Heart right ventricle (tissue), 16 donors: ENCODE measurements around the gene AVPR1B. TPM values are rescaled to one million over a fixed set of nuclear protein-coding genes. Genes with fewer than 3 reads are reported as not detected.

Source experiments
- ATAC-seq, 8 donors: fragments of 200-7000 bp; cut with Tn5 transposase; one replicate each; pipeline ENCODE4 v1.9.1; 2020; ENCODE audit warnings: mild to moderate bottlenecking in 8 of 8, moderate library complexity in 8 of 8, moderate number of reproducible peaks in 1 of 8
- DNase-seq, 2 donors: peaks; one replicate each; pipeline ENCODE4 v3.0.0-alpha.2; 2020
- H3K27ac ChIP-seq, 10 donors: fragments of 200-600 bp; sonication (generic) in 2 of 10; one replicate each; pipeline versions ENCODE4 v1.5.0 to v1.8.0; 2020 to 2022; ENCODE audit warnings: mild to moderate bottlenecking in 3 of 10
- H3K27me3 ChIP-seq, 7 donors: fragments of 200-600 bp; one replicate each; pipeline ENCODE4 v1.8.0; 2021 to 2022; ENCODE audit warnings: mild to moderate bottlenecking in 2 of 7
- H3K36me3 ChIP-seq, 9 donors: fragments of 200-600 bp; sonication (generic) in 1 of 9; one replicate each; pipeline versions ENCODE4 v1.5.0 to v1.8.0; 2020 to 2022; ENCODE audit warnings: mild to moderate bottlenecking in 2 of 9
- H3K4me1 ChIP-seq, 9 donors: fragments of 200-600 bp; sonication (generic) in 1 of 9; one replicate each; pipeline versions ENCODE4 v1.5.0 to v1.8.0; 2020 to 2022; ENCODE audit warnings: mild to moderate bottlenecking in 4 of 9
- H3K4me3 ChIP-seq, 10 donors: fragments of 200-600 bp; sonication (generic) in 2 of 10; one replicate each; pipeline versions ENCODE4 v1.5.0 to v1.8.0; 2020 to 2022; ENCODE audit warnings: mild to moderate bottlenecking in 7 of 10, moderate library complexity in 2 of 10
- H3K9me3 ChIP-seq, 11 donors: fragments of 200-600 bp in 10 of 11; sonication (generic) in 2 of 11; one replicate each; pipeline versions ENCODE4 v1.5.0 to v1.8.0; 2013 to 2022; ENCODE audit warnings: mild to moderate bottlenecking in 2 of 11, control low read depth in 1 of 11, moderate library complexity in 1 of 11
- CTCF ChIP-seq, 9 donors: fragments of 200-600 bp; sonication (generic) in 2 of 9; IDR thresholded peaks; one replicate each; pipeline versions ENCODE4 v1.5.0 to v1.8.0; 2021 to 2022; ENCODE audit warnings: antibody characterized with exemption in 9 of 9, mild to moderate bottlenecking in 5 of 9, moderate library complexity in 1 of 9
- WGBS, 2 donors: extraction: QIAGEN DNeasy Blood & Tissue Kit; methylation state at CpG; one replicate each; pipeline ENCODE4 v1.1.7; 2013; ENCODE audit warnings: inconsistent platforms in 1 of 2; 5-methylcytosine and 5-hydroxymethylcytosine counted together
- intact Hi-C, 10 donors: fragments of 100-400 bp; cut with DNase I; formaldehyde crosslinking; loops; one replicate each; pipeline versions ENCODE4 v1.11.1 to v1.14.2; 2022
- polyA plus RNA-seq, 2 donors: library from polyadenylated mRNA; stranded (reverse); fragments of 200-250 nt; gene quantifications; one replicate each; pipeline ENCODE4 v1.2.3, GENCODE V29; 2013
- total RNA-seq, 10 donors: library from RNA; stranded (reverse); fragmentation: NEBNext Ultra II Directional in 3 of 10; extraction: Animal tissue kit (Norgen Biotek cat#: 25700) in 3 of 10; gene quantifications; one replicate each; pipeline versions ENCODE4 v1.2.1 to v1.2.4, GENCODE V29; 2021 to 2023
- donor health status: Arrhythmogenic right ventricular cardiomyopathy.
- donor health status: ischemic (EF 13 %, LVEDD 7.1; RV severe dilation, severe dysfunction).
- donor health status: healthy with polysubstance abuse.
- donor health status: DM: no; HTN: yes; CAD: no.
- donor health status: DM: no; HTN: no; CAD: no.
- donor health status: ischemic (EF 25% LVEDD 6.9; RV normal size, moderate dysfunction).
- donor health status: ischemic (EF 25% LVEDD 5.7; RV mildly dilated, moderate dysfunction).
- donor health status: healthy.
- donor health status: DM: yes; HTN: yes; CAD: no.
- donor health status: Ischemic cardiomyopathy.
- donor health status: ischemic (EF 35%, LVEDD 5.7; RV mildly dilated, moderate dysfunction).
- donor health status: nonischemic (EF 11% LVEDD 7.7; RV severe dilation, severe dysfunction).
- donor health status: DM: yes; HTN: yes; CAD: no.
- donor health status: PGD.
- donor health status: ischemic (EF 29% LVEDD 5.4; RV normal size, mild dysfunction).
- donor health status: nonischemic (EF 23%, LVEDD 6.1; RV moderate dilation, normal function).

The AVPR1B gene
- total and polyA plus RNA-seq, 12 donors, result not detected

GRCh38 chr1:206125346-206125745 lies 8.2 kb upstream of the AVPR1B start:
- no peak for TF ChIP-seq CTCF (IDR thresholded peaks at IDR 0.05)
- Histone ChIP-seq H3K4me1 (peaks cover 0 to 6% (median 0%) of the 10 kb centered on the region in 9 donors), H3K27ac (no peak overlapping the region), H3K36me3 (no peaks in the 10 kb centered on the region), H3K27me3 (no peaks in the 10 kb centered on the region), H3K9me3 (peaks cover 0 to 27% (median 12%) of the 10 kb centered on the region in 11 donors), H3K4me3 (no peak overlapping the region)
- no peak for DNase-seq
- 91 to 96% methylated on average over 1 of the region's 1 CpG for WGBS, 2 donors
- intact Hi-C loops, result no loop called here
- ATAC-seq, result peak in 2 of 8 donors; percentile 56 to 65

GRCh38 chr1:206122686-206123085 lies 5.5 kb upstream of the AVPR1B start:
- DNase-seq (no peak), ATAC-seq (no peak)
- Histone ChIP-seq H3K4me1 (peaks cover 0 to 11% (median 4%) of the 10 kb centered on the region in 9 donors), H3K27me3 (peaks cover 0 to 20% (median 0%) of the 10 kb centered on the region in 7 donors), H3K27ac (no peak overlapping the region), H3K4me3 (no peak overlapping the region), H3K9me3 (peaks cover 0 to 27% (median 12%) of the 10 kb centered on the region in 11 donors), H3K36me3 (no peaks in the 10 kb centered on the region)
- no peak for TF ChIP-seq CTCF (IDR thresholded peaks at IDR 0.05)
- intact Hi-C loops, result no loop called here

GRCh38 chr1:206121269-206121668 lies 4.1 kb upstream of the AVPR1B start:
- intact Hi-C loops, result no loop called here
- DNase-seq (no peak), ATAC-seq (no peak)
- 82 to 83% methylated on average over 1 of the region's 1 CpG for WGBS, 2 donors
- peaks cover 0 to 17% (median 13%) of the 10 kb centered on the region in 9 donors for H3K4me1 ChIP-seq
- no peaks in the 10 kb centered on the region for H3K36me3 ChIP-seq
- TF ChIP-seq CTCF (IDR thresholded peaks at IDR 0.05), result no peak
- no peak overlapping the region for H3K4me3 ChIP-seq
- peaks cover 0 to 35% (median 0%) of the 10 kb centered on the region in 7 donors for H3K27me3 ChIP-seq
- H3K27ac ChIP-seq, result no peak overlapping the region
- peaks cover 0 to 27% (median 12%) of the 10 kb centered on the region in 11 donors for H3K9me3 ChIP-seq

GRCh38 chr1:206120406-206120805 lies 3.2 kb upstream of the AVPR1B start:
- no peak overlapping the region for H3K27ac ChIP-seq
- DNase-seq (no peak), ATAC-seq (no peak)
- TF ChIP-seq CTCF (IDR thresholded peaks at IDR 0.05), result no peak
- intact Hi-C loops, result no loop called here
- H3K27me3 ChIP-seq, result peaks cover 0 to 36% (median 0%) of the 10 kb centered on the region in 7 donors
- H3K36me3 ChIP-seq, result no peaks in the 10 kb centered on the region
- H3K4me3 ChIP-seq, result no peak overlapping the region
- peaks cover 0 to 14% (median 12%) of the 10 kb centered on the region in 9 donors for H3K4me1 ChIP-seq
- peaks cover 0 to 27% (median 12%) of the 10 kb centered on the region in 11 donors for H3K9me3 ChIP-seq
